Measurements from ENCODE around the gene CTDSPL.

Gene CTDSPL

GRCh38 chr3:38004415-38005075, 142.9 kb downstream of the CTDSPL start:
- intact Hi-C loops (cut with micrococcal nuclease), result no loop called here
- H3K27me3 Mint-ChIP-seq, result no peaks in the 10 kb centered on the region
- H3K9me3 Mint-ChIP-seq, result no peaks in the 10 kb centered on the region
- peaks cover 67% of the 10 kb centered on the region for H3K36me3 Mint-ChIP-seq (ENCODE audit: low read depth)
- peaks cover 37% of the 10 kb centered on the region for H3K4me1 Mint-ChIP-seq (ENCODE audit: low read depth)
- H3K27ac Mint-ChIP-seq, result no peak overlapping the region
- no peak overlapping the region for H3K4me3 Mint-ChIP-seq

GRCh38 chr3:38005076-38006020, 143.7 kb downstream of the CTDSPL start:
- no peak overlapping the region for H3K27ac Mint-ChIP-seq
- H3K27me3 Mint-ChIP-seq, result no peaks in the 10 kb centered on the region
- intact Hi-C loops (cut with micrococcal nuclease), result no loop called here
- no peak overlapping the region for H3K4me3 Mint-ChIP-seq
- H3K4me1 Mint-ChIP-seq (ENCODE audit: low read depth), result peaks cover 37% of the 10 kb centered on the region
- H3K36me3 Mint-ChIP-seq (ENCODE audit: low read depth), result peaks cover 67% of the 10 kb centered on the region
- no peaks in the 10 kb centered on the region for H3K9me3 Mint-ChIP-seq

GRCh38 chr3:38006031-38006430, 144.4 kb downstream of the CTDSPL start:
- Mint-ChIP-seq H3K9me3 (no peaks in the 10 kb centered on the region), H3K27ac (no peak overlapping the region)

GRCh38 chr3:38006445-38006995, 144.8 kb downstream of the CTDSPL start:
- intact Hi-C loops (cut with micrococcal nuclease), result no loop called here
- H3K4me1 Mint-ChIP-seq (ENCODE audit: low read depth), result peaks cover 35% of the 10 kb centered on the region
- no peaks in the 10 kb centered on the region for H3K27me3 Mint-ChIP-seq
- no peaks in the 10 kb centered on the region for H3K9me3 Mint-ChIP-seq
- H3K36me3 Mint-ChIP-seq (ENCODE audit: low read depth), result peaks cover 72% of the 10 kb centered on the region
- no peak overlapping the region for H3K27ac Mint-ChIP-seq
- no peak overlapping the region for H3K4me3 Mint-ChIP-seq

More at GRCh38 chr3:38006031-38006430, 144.4 kb downstream of the CTDSPL start:
- intact Hi-C loops (cut with micrococcal nuclease), result no loop called here
- Mint-ChIP-seq H3K4me1 (ENCODE audit: low read depth) (peaks cover 35% of the 10 kb centered on the region), H3K36me3 (ENCODE audit: low read depth) (peaks cover 70% of the 10 kb centered on the region), H3K27me3 (no peaks in the 10 kb centered on the region), H3K4me3 (no peak overlapping the region)

GRCh38 chr3:38007754-38008090, 146.0 kb downstream of the CTDSPL start:
- intact Hi-C loops (cut with micrococcal nuclease), result no loop called here
- H3K9me3 Mint-ChIP-seq, result no peaks in the 10 kb centered on the region
- H3K4me1 Mint-ChIP-seq (ENCODE audit: low read depth), result peaks cover 35% of the 10 kb centered on the region
- no peaks in the 10 kb centered on the region for H3K27me3 Mint-ChIP-seq
- H3K36me3 Mint-ChIP-seq (ENCODE audit: low read depth), result peaks cover 60% of the 10 kb centered on the region
- no peak overlapping the region for H3K27ac Mint-ChIP-seq
- H3K4me3 Mint-ChIP-seq, result no peak overlapping the region

GRCh38 chr3:38008191-38008701, 146.6 kb downstream of the CTDSPL start:
- Mint-ChIP-seq H3K27me3 (no peaks in the 10 kb centered on the region), H3K4me1 (ENCODE audit: low read depth) (peaks cover 30% of the 10 kb centered on the region), H3K36me3 (ENCODE audit: low read depth) (peaks cover 55% of the 10 kb centered on the region), H3K4me3 (no peak overlapping the region), H3K9me3 (no peaks in the 10 kb centered on the region), H3K27ac (no peak overlapping the region)
- intact Hi-C loops (cut with micrococcal nuclease), result no loop called here

GRCh38 chr3:38008971-38009580, 147.4 kb downstream of the CTDSPL start:
- H3K4me1 Mint-ChIP-seq (ENCODE audit: low read depth), result peaks cover 22% of the 10 kb centered on the region
- H3K9me3 Mint-ChIP-seq, result no peaks in the 10 kb centered on the region
- H3K36me3 Mint-ChIP-seq (ENCODE audit: low read depth), result peaks cover 55% of the 10 kb centered on the region
- H3K4me3 Mint-ChIP-seq, result no peak overlapping the region
- intact Hi-C loops (cut with micrococcal nuclease), result no loop called here
- no peak overlapping the region for H3K27ac Mint-ChIP-seq
- H3K27me3 Mint-ChIP-seq, result no peaks in the 10 kb centered on the region

GRCh38 chr3:38009807-38010591, 148.3 kb downstream of the CTDSPL start:
- intact Hi-C loops (cut with micrococcal nuclease), result no loop called here
- H3K27me3 Mint-ChIP-seq, result no peaks in the 10 kb centered on the region
- H3K4me3 Mint-ChIP-seq, result no peak overlapping the region
- peaks cover 47% of the 10 kb centered on the region for H3K36me3 Mint-ChIP-seq (ENCODE audit: low read depth)
- H3K27ac Mint-ChIP-seq, result peak overlapping the region; percentile 47
- peaks cover 14% of the 10 kb centered on the region for H3K4me1 Mint-ChIP-seq (ENCODE audit: low read depth)
- no peaks in the 10 kb centered on the region for H3K9me3 Mint-ChIP-seq

GRCh38 chr3:38011111-38011510, 149.4 kb downstream of the CTDSPL start:
- Mint-ChIP-seq H3K27me3 (no peaks in the 10 kb centered on the region), H3K36me3 (ENCODE audit: low read depth) (peaks cover 42% of the 10 kb centered on the region), H3K27ac (no peak overlapping the region), H3K9me3 (peaks cover 2% of the 10 kb centered on the region), H3K4me3 (no peak overlapping the region), H3K4me1 (ENCODE audit: low read depth) (peaks cover 14% of the 10 kb centered on the region)
- intact Hi-C loops (cut with micrococcal nuclease), result no loop called here

- intact Hi-C loops (cut with micrococcal nuclease), result no loop called here
- Mint-ChIP-seq H3K4me1 (ENCODE audit: low read depth) (no peaks in the 10 kb centered on the region), H3K27me3 (no peaks in the 10 kb centered on the region), H3K9me3 (peaks cover 7% of the 10 kb centered on the region), H3K4me3 (no peak overlapping the region), H3K36me3 (ENCODE audit: low read depth) (peaks cover 51% of the 10 kb centered on the region), H3K27ac (no peak overlapping the region)
These were observed 153.8 kb downstream of the CTDSPL start for GRCh38 chr3:38015485-38015884.

- H3K4me3 Mint-ChIP-seq, result no peak overlapping the region
- H3K27ac Mint-ChIP-seq, result no peak overlapping the region
- intact Hi-C loops (cut with micrococcal nuclease), result no loop called here
- H3K9me3 Mint-ChIP-seq, result peaks cover 7% of the 10 kb centered on the region
- H3K27me3 Mint-ChIP-seq, result no peaks in the 10 kb centered on the region
- no peaks in the 10 kb centered on the region for H3K4me1 Mint-ChIP-seq (ENCODE audit: low read depth)
- H3K36me3 Mint-ChIP-seq (ENCODE audit: low read depth), result peaks cover 49% of the 10 kb centered on the region
These were observed 154.3 kb downstream of the CTDSPL start for GRCh38 chr3:38015984-38016383.

- Mint-ChIP-seq H3K4me3 (no peak overlapping the region), H3K36me3 (ENCODE audit: low read depth) (peaks cover 45% of the 10 kb centered on the region), H3K27me3 (no peaks in the 10 kb centered on the region), H3K9me3 (peaks cover 7% of the 10 kb centered on the region), H3K27ac (no peak overlapping the region), H3K4me1 (ENCODE audit: low read depth) (no peaks in the 10 kb centered on the region)
- intact Hi-C loops (cut with micrococcal nuclease), result no loop called here
These were observed 154.7 kb downstream of the CTDSPL start for GRCh38 chr3:38016410-38016809.

- Mint-ChIP-seq H3K36me3 (ENCODE audit: low read depth) (peaks cover 45% of the 10 kb centered on the region), H3K27me3 (no peaks in the 10 kb centered on the region), H3K27ac (no peak overlapping the region), H3K4me1 (ENCODE audit: low read depth) (peaks cover 3% of the 10 kb centered on the region), H3K9me3 (peaks cover 7% of the 10 kb centered on the region), H3K4me3 (no peak overlapping the region)
- intact Hi-C loops (cut with micrococcal nuclease), result no loop called here
These were observed 155.3 kb downstream of the CTDSPL start for GRCh38 chr3:38016847-38017444.

All from dendritic cell treated with granulocyte-macrophage colony-stimulating factor and Interleukin-4, amounts not matched to agents 40 ng/mL and 50 ng/mL, for 4 days (primary cell).